SK-N-SH (cell line): Measurements from ENCODE around the gene RRM2. TPM values are rescaled to one million over a fixed set of nuclear protein-coding genes. Genes with fewer than 3 reads are reported as not detected.

Experiments used
- CTCF ChIA-PET: fragments of 300-600, 350-600 bp; formaldehyde crosslinking; extraction: SDS; loops from one replicate; lab custom pipeline; 2021; lab: Yijun Ruan, JAX
- POLR2A ChIA-PET: fragments of 350-600 bp; sonication (Branson Sonifier 250); formaldehyde crosslinking; extraction: SDS; loops from one replicate; lab custom pipeline; 2020; ENCODE audit warnings: antibody characterized with exemption, inconsistent platforms; lab: Yijun Ruan, JAX
- DNase-seq: peaks from one replicate; pipeline ENCODE4 v3.0.0; 2012
- H2AFZ ChIP-seq: fragments of 200-600 bp; sonication (generic); 2 replicates; pipeline ENCODE4 v1.8.1; 2016; ENCODE audit warnings: antibody characterized with exemption, mild to moderate bottlenecking, low read depth
- H3F3A ChIP-seq: fragments of 200-600 bp; sonication (generic); replicated peaks from 2 replicates; pipeline ENCODE3; 2016; ENCODE audit warnings: antibody characterized with exemption, mild to moderate bottlenecking; ENCODE audit not compliant: insufficient read depth
- H3K27ac ChIP-seq, 2 experiments: fragments of 200-500 bp in 1 of 2; fragments of 200-600 bp in 1 of 2; sonication (Bioruptor generic) in 1 of 2; sonication (generic), shearing (Covaris generic) in 1 of 2; 2 replicates each; pipeline versions ENCODE4 v1.5.1 to v1.6.1; 2014 to 2016; ENCODE audit warnings: low read depth in 2 of 2, inconsistent platforms in 1 of 2, low read length in 1 of 2, mild to moderate bottlenecking in 1 of 2, mixed read lengths in 1 of 2
- H3K27me3 ChIP-seq: fragments of 200-600 bp; sonication (generic), shearing (Covaris generic); 2 replicates; pipeline ENCODE4 v1.6.1; 2016; ENCODE audit warnings: mixed run types; ENCODE audit not compliant: insufficient read depth
- H3K36me3 ChIP-seq, 2 experiments: fragments of 200-500 bp in 1 of 2; fragments of 200-600 bp in 1 of 2; sonication (Bioruptor generic) in 1 of 2; sonication (generic) in 1 of 2; replicated peaks in 1 of 2; 2 replicates each; pipeline versions ENCODE3 to v1.5.1; 2014 to 2016; ENCODE audit warnings: low read length in 1 of 2, mild to moderate bottlenecking in 1 of 2; ENCODE audit not compliant: insufficient read depth in 2 of 2, control insufficient read depth in 1 of 2
- H3K4me1 ChIP-seq, 2 experiments: fragments of 200-500 bp in 1 of 2; fragments of 200-600 bp in 1 of 2; sonication (Bioruptor generic) in 1 of 2; sonication (generic), shearing (Covaris generic) in 1 of 2; 2 replicates each; pipeline versions ENCODE4 v1.5.1 to v1.6.1; 2014 to 2016; ENCODE audit warnings: low read depth in 1 of 2, low read length in 1 of 2, mixed run types in 1 of 2; ENCODE audit not compliant: insufficient read depth in 2 of 2, control insufficient read depth in 1 of 2
- H3K4me2 ChIP-seq: fragments of 200-600 bp; sonication (generic), shearing (Covaris generic); 2 replicates; pipeline ENCODE4 v1.6.1; 2017; ENCODE audit warnings: mixed run types
- H3K4me3 ChIP-seq, 2 experiments: fragments of 200-500 bp in 1 of 2; fragments of 200-600 bp in 1 of 2; sonication (Bioruptor generic) in 1 of 2; sonication (generic), shearing (Covaris generic) in 1 of 2; 2 replicates each; pipeline versions ENCODE4 v1.5.1 to v1.8.1; 2014 to 2016; ENCODE audit warnings: low read depth in 2 of 2, inconsistent platforms in 1 of 2, low read length in 1 of 2, mild to moderate bottlenecking in 1 of 2, mixed read lengths in 1 of 2, moderate library complexity in 1 of 2
- H3K79me2 ChIP-seq: fragments of 200-600 bp; sonication (generic); 2 replicates; pipeline ENCODE4 v1.8.1; 2017; ENCODE audit warnings: mild to moderate bottlenecking; ENCODE audit not compliant: insufficient read depth
- H3K9ac ChIP-seq: fragments of 200-600 bp; sonication (generic); 2 replicates; pipeline ENCODE4 v1.6.1; 2017; ENCODE audit warnings: mixed run types
- H3K9me2 ChIP-seq: fragments of 200-600 bp; sonication (generic); 2 replicates; pipeline ENCODE4 v1.6.1; 2017; ENCODE audit warnings: mixed run types
- H3K9me3 ChIP-seq: fragments of 200-600 bp; sonication (generic); 2 replicates; pipeline ENCODE4 v1.6.1; 2017; ENCODE audit warnings: mixed run types, mild to moderate bottlenecking, moderate library complexity
- H4K20me1 ChIP-seq: fragments of 200-600 bp; sonication (generic); 2 replicates; pipeline ENCODE4 v1.6.1; 2017; ENCODE audit warnings: mild to moderate bottlenecking, mixed run types; ENCODE audit not compliant: insufficient read depth
- ELF1 ChIP-seq: IDR thresholded peaks from 2 replicates; pipeline ENCODE4 v1.4.0; 2012
- EP300 ChIP-seq, 2 experiments: IDR thresholded peaks; 2 replicates each; pipeline versions ENCODE4 v1.4.0 to v1.6.1; 2012; ENCODE audit warnings: borderline replicate concordance in 1 of 2, low read depth in 1 of 2, low read length in 1 of 2
- EZH2phosphoT487 ChIP-seq: fragments of 200-600 bp; sonication (generic); IDR thresholded peaks from 2 replicates; pipeline ENCODE4 v1.6.1; 2017; ENCODE audit warnings: low read depth, mixed run types, mild to moderate bottlenecking, antibody characterized with exemption, moderate library complexity, borderline replicate concordance
- FOSL2 ChIP-seq: IDR thresholded peaks from 2 replicates; pipeline ENCODE4 v1.4.0; 2012; ENCODE audit warnings: low read depth, mild to moderate bottlenecking, moderate library complexity, borderline replicate concordance
- FOXJ3 ChIP-seq: sonication (generic); formaldehyde crosslinking; IDR thresholded peaks from 2 replicates; pipeline ENCODE4 v1.5.1; 2020; ENCODE audit warnings: mild to moderate bottlenecking, missing genetic modification reagents
- FOXM1 ChIP-seq: IDR thresholded peaks from 2 replicates; pipeline ENCODE4 v1.4.0; 2012; ENCODE audit warnings: low read depth, mild to moderate bottlenecking
- GATA2 ChIP-seq: sonication (generic); formaldehyde crosslinking; IDR thresholded peaks from 2 replicates; pipeline ENCODE4 v1.5.0; 2020; ENCODE audit warnings: mild to moderate bottlenecking, missing genetic modification reagents
- JUND ChIP-seq: IDR thresholded peaks from 2 replicates; pipeline ENCODE4 v1.4.0; 2012
- MEF2A ChIP-seq: IDR thresholded peaks from 2 replicates; pipeline ENCODE4 v1.4.0; 2012; ENCODE audit warnings: low read depth, borderline replicate concordance
- MXI1 ChIP-seq: IDR thresholded peaks from 2 replicates; pipeline ENCODE4 v1.6.1; 2012; ENCODE audit warnings: mild to moderate bottlenecking, low read depth, low read length, improper control_type of control experiment
- NRF1 ChIP-seq: IDR thresholded peaks from 2 replicates; pipeline ENCODE4 v1.6.1; 2012; ENCODE audit warnings: low read depth, mild to moderate bottlenecking, low read length
- RCOR1 ChIP-seq: fragments of 150-350 bp; IDR thresholded peaks from 2 replicates; pipeline ENCODE4 v1.6.1; 2017; ENCODE audit warnings: antibody characterized with exemption, low read length
- RXRA ChIP-seq: IDR thresholded peaks from 2 replicates; pipeline ENCODE4 v1.4.0; 2012; ENCODE audit warnings: low read depth, mild to moderate bottlenecking, borderline replicate concordance
- TCF12 ChIP-seq: IDR thresholded peaks from 2 replicates; pipeline ENCODE4 v1.4.0; 2012
- TEAD4 ChIP-seq: IDR thresholded peaks from 2 replicates; pipeline ENCODE4 v1.4.0; 2012; ENCODE audit warnings: mild to moderate bottlenecking, borderline replicate concordance; ENCODE audit not compliant: insufficient read depth
- YY1 ChIP-seq: IDR thresholded peaks from 2 replicates; pipeline ENCODE4 v1.4.0; 2012; ENCODE audit warnings: low read depth, mild to moderate bottlenecking
- WGBS: methylation state at CpG from one replicate; pipeline ENCODE4 v1.1.6; 2017; ENCODE audit warnings: low lambda C conversion rate; 5-methylcytosine and 5-hydroxymethylcytosine counted together
- polyA plus RNA-seq, 3 experiments: library from polyadenylated mRNA; depleted of rRNA; stranded (reverse); fragments of >200 nt; gene quantifications; 2 replicates each; pipeline ENCODE4 v1.2.3, GENCODE V29; 2012
- TF ChIP-seq, protein P1 (sequence below): fragments of 200-600 bp; sonication (generic); IDR thresholded peaks from 2 replicates; pipeline ENCODE4 v1.6.1; 2017; ENCODE audit warnings: antibody characterized with exemption, mild to moderate bottlenecking, moderate library complexity
- TF ChIP-seq, protein P2 (sequence below): fragments of 150-350 bp; IDR thresholded peaks from 2 replicates; pipeline ENCODE4 v1.6.1; 2016; ENCODE audit warnings: mild to moderate bottlenecking, low read depth, low read length

RRM2 gene
- polyA plus RNA-seq, 1 of the 3 experiments (the other 2 are of a cell fraction): 38.9 TPM

DNA sequence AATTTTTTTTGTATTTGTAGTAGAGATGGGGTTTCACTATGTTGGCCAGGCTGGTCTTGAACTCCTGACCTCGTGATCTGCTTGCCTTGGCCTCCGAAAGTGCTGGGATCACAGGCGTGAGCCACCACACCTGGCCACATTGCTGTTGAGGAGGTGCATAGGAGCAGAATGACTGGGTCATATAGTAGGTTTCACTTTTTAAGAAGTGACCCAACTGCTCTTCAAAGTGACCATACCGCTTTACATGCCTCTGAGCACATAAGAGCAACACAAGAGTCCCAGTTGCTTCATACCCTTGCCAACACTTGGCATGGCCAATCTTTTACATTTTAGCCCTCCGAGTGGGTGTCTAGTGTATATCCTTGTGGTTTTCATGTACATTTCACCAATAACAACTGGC is 28.9 kb downstream of the RRM2 start:
- ChIA-PET POLR2A (no interaction called here), CTCF (interaction anchor here (0.9 to 10.4 kb wide), 3 partner anchors 9 to 257 kb away, joined by 4 to 100 read pairs (median 4); no protein-coding TSS in a partner anchor)
- no peaks in the 10 kb centered on the region for H3K9me2 ChIP-seq
- no peaks in the 10 kb centered on the region for H3K4me1 ChIP-seq
- H3K36me3 ChIP-seq: peaks cover 0 to 26% of the 10 kb centered on the region in 2 experiments
- WGBS: 95% methylated on average over 5 of the region's 5 CpGs
- H3K79me2 ChIP-seq: no peaks in the 10 kb centered on the region
- peaks cover 7% of the 10 kb centered on the region for H3F3A ChIP-seq
- no peak overlapping the region for H3K4me3 ChIP-seq
- no peak overlapping the region for H2AFZ ChIP-seq
- no peak for DNase-seq
- H3K27me3 ChIP-seq: no peaks in the 10 kb centered on the region
- H3K9me3 ChIP-seq: no peaks in the 10 kb centered on the region
- no peak overlapping the region for H3K27ac ChIP-seq
- no peaks in the 10 kb centered on the region for H4K20me1 ChIP-seq
- H3K4me2 ChIP-seq: no peak overlapping the region
- TF ChIP-seq MXI1 (no peak), RXRA (no peak), TCF12 (no peak), RCOR1 (no peak), YY1 (no peak), ELF1 (no peak), TEAD4 (no peak), MEF2A (no peak), FOSL2 (no peak), FOXJ3 (CRISPR knock-in tag) (no peak), JUND (no peak), GATA2 (CRISPR knock-in tag) (no peak), EZH2phosphoT487 (no peak), EP300 (IDR thresholded peaks at IDR 0.05; ENCODE audit: borderline replicate concordance in 1 of 2, low read depth in 1 of 2, low read length in 1 of 2) (no peak)
- TF ChIP-seq, protein P1, sequence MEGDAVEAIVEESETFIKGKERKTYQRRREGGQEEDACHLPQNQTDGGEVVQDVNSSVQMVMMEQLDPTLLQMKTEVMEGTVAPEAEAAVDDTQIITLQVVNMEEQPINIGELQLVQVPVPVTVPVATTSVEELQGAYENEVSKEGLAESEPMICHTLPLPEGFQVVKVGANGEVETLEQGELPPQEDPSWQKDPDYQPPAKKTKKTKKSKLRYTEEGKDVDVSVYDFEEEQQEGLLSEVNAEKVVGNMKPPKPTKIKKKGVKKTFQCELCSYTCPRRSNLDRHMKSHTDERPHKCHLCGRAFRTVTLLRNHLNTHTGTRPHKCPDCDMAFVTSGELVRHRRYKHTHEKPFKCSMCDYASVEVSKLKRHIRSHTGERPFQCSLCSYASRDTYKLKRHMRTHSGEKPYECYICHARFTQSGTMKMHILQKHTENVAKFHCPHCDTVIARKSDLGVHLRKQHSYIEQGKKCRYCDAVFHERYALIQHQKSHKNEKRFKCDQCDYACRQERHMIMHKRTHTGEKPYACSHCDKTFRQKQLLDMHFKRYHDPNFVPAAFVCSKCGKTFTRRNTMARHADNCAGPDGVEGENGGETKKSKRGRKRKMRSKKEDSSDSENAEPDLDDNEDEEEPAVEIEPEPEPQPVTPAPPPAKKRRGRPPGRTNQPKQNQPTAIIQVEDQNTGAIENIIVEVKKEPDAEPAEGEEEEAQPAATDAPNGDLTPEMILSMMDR: no peak
- TF ChIP-seq, protein P2, sequence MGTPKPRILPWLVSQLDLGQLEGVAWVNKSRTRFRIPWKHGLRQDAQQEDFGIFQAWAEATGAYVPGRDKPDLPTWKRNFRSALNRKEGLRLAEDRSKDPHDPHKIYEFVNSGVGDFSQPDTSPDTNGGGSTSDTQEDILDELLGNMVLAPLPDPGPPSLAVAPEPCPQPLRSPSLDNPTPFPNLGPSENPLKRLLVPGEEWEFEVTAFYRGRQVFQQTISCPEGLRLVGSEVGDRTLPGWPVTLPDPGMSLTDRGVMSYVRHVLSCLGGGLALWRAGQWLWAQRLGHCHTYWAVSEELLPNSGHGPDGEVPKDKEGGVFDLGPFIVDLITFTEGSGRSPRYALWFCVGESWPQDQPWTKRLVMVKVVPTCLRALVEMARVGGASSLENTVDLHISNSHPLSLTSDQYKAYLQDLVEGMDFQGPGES: no peak
- H3K9ac ChIP-seq: no peak overlapping the region

DNA sequence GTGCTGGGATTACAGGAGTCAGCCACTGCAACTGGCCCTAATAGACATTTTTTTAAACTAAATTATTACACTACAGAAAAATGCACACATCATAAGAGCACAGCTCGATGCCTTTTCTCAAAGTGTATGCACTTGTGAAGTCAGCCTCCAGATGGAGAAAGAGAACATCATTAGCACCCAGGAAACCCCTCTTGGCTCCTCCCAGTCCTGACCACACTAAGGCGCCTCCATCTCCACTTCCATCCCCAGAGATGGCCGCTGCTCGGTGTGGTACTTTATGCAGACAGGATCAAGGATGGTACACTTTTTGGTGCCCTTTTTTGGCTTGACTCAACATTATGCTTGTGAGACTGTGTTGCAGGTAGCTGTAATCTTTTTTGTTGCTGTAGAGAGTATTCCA is 34.8 kb downstream of the RRM2 start:
- Histone ChIP-seq H3K4me1 (peaks cover 0 to 7% of the 10 kb centered on the region in 2 experiments; a peak in 1 of 4 replicates), H3K9ac (no peak overlapping the region), H3K36me3 (peaks cover 0 to 13% of the 10 kb centered on the region in 2 experiments), H2AFZ (no peak overlapping the region), H3K9me3 (no peaks in the 10 kb centered on the region), H3K4me3 (no peak overlapping the region), H4K20me1 (no peaks in the 10 kb centered on the region), H3K27ac (no peak overlapping the region), H3K4me2 (no peak overlapping the region), H3K79me2 (no peaks in the 10 kb centered on the region), H3K9me2 (no peaks in the 10 kb centered on the region), H3F3A (no peaks in the 10 kb centered on the region), H3K27me3 (no peaks in the 10 kb centered on the region)
- ChIA-PET POLR2A (no interaction called here), CTCF (interaction anchor here (1.7 to 10.4 kb wide), 6 partner anchors 9 to 252 kb away, joined by 7 to 100 read pairs (median 12); no protein-coding TSS in a partner anchor)
- TF ChIP-seq, protein P1: peak; percentile 10; the same call in 1 of the 2 replicates
- no peak for TF ChIP-seq JUND
- TF ChIP-seq NRF1: no peak
- TF ChIP-seq FOXM1: no peak
- TF ChIP-seq, protein P2: no peak
- no peak for TF ChIP-seq GATA2 (CRISPR knock-in tag)
- WGBS: 99% methylated on average over 4 of the region's 4 CpGs
- DNase-seq: peak; percentile 50
